Islet of Langerhans (tissue), 1 donor: Measurements from ENCODE around the gene KCNT2.
A peak's percentile ranks its signal among the peaks of the same experiment; 100 is the strongest.

Experiments used
- FAIRE-seq: peaks from one replicate; lab custom pipeline; 2011; peaks lifted over from hg19 to GRCh38; lab: Jason Lieb, UNC

Gene KCNT2

GRCh38 chr1:196445775-196446174 lies 162.5 kb downstream of the KCNT2 start:
- no peak for FAIRE-seq

GRCh38 chr1:196444634-196445033 lies 163.6 kb downstream of the KCNT2 start:
- FAIRE-seq = no peak

- FAIRE-seq = no peak
Observed at GRCh38 chr1:196442366-196442765, 165.9 kb downstream of the KCNT2 start.

GRCh38 chr1:196440711-196441110 lies 167.5 kb downstream of the KCNT2 start:
- FAIRE-seq = no peak

- FAIRE-seq = peak; percentile 97
Observed at GRCh38 chr1:196438329-196438728, 169.9 kb downstream of the KCNT2 start.

GRCh38 chr1:196437671-196438070 lies 170.6 kb downstream of the KCNT2 start:
- no peak for FAIRE-seq

- FAIRE-seq = no peak
Observed at GRCh38 chr1:196433000-196433399, 175.2 kb downstream of the KCNT2 start.

- no peak for FAIRE-seq
Observed at GRCh38 chr1:196427976-196428734, 180.1 kb downstream of the KCNT2 start.

GRCh38 chr1:196425513-196425912 lies 182.7 kb downstream of the KCNT2 start:
- FAIRE-seq = no peak

- no peak for FAIRE-seq
Observed at GRCh38 chr1:196423612-196424011, 184.6 kb downstream of the KCNT2 start.

GRCh38 chr1:196418772-196419171 lies 189.5 kb downstream of the KCNT2 start:
- no peak for FAIRE-seq

- FAIRE-seq = no peak
Observed at GRCh38 chr1:196415978-196416377, 192.3 kb downstream of the KCNT2 start.

GRCh38 chr1:196412326-196412725 lies 195.9 kb downstream of the KCNT2 start:
- FAIRE-seq = no peak

- FAIRE-seq = no peak
Observed at GRCh38 chr1:196410768-196411167, 197.5 kb downstream of the KCNT2 start.

GRCh38 chr1:196409586-196409985 lies 198.7 kb downstream of the KCNT2 start:
- peak; percentile 70 for FAIRE-seq

GRCh38 chr1:196407358-196408051 lies 200.7 kb downstream of the KCNT2 start:
- FAIRE-seq = peak; percentile 24

- FAIRE-seq = no peak
Observed at GRCh38 chr1:196405839-196406238, 202.4 kb downstream of the KCNT2 start.

- no peak for FAIRE-seq
Observed at GRCh38 chr1:196403803-196404690, 204.2 kb downstream of the KCNT2 start.

- no peak for FAIRE-seq
Observed at GRCh38 chr1:196401891-196402290, 206.3 kb downstream of the KCNT2 start.

- no peak for FAIRE-seq
Observed at GRCh38 chr1:196401452-196401833, 206.8 kb downstream of the KCNT2 start.

GRCh38 chr1:196400478-196401451 lies 207.5 kb downstream of the KCNT2 start:
- no peak for FAIRE-seq

GRCh38 chr1:196399713-196400112 lies 208.5 kb downstream of the KCNT2 start:
- no peak for FAIRE-seq
